Measurements from ENCODE around the gene PKNOX2.

GRCh38 chr11:125398475-125398874 is 233.9 kb downstream of the PKNOX2 start:
- TF ChIP-seq CTCF (IDR thresholded peaks at IDR 0.05) = no peak
- TF ChIP-seq POLR2A (IDR thresholded peaks at IDR 0.05) = no peak

Measured in esophagus squamous epithelium (tissue), 4 donors.